ENCODE results near the gene LRRC75A. TPM values are rescaled to one million over a fixed set of nuclear protein-coding genes. Genes with fewer than 3 reads are reported as not detected.

Gene LRRC75A
- polyA plus RNA-seq, 1 donor from 2014 or later = 0.53 TPM

- Histone ChIP-seq H3K27me3 (ENCODE audit: insufficient read depth, low read depth, low read length) (no peaks in the 10 kb centered on the region), H3K9me3 (ENCODE audit: low read length) (no peaks in the 10 kb centered on the region), H3K27ac (ENCODE audit: low read length) (no peak overlapping the region), H2AFZ (ENCODE audit: low read depth, low read length) (no peak overlapping the region), H3K9me2 (ENCODE audit: insufficient read depth, low read length) (no peaks in the 10 kb centered on the region), H4K20me1 (ENCODE audit: insufficient read depth) (no peaks in the 10 kb centered on the region), H3F3A (ENCODE audit: insufficient read depth, low read length, poor library complexity, severe bottlenecking) (no peaks in the 10 kb centered on the region), H3K9ac (ENCODE audit: low read length) (no peak overlapping the region), H3K79me2 (replicated peaks; ENCODE audit: insufficient read depth, low read length) (no peaks in the 10 kb centered on the region), H3K4me2 (ENCODE audit: low read length) (no peak overlapping the region), H3K4me3 (ENCODE audit: low read length) (no peak overlapping the region), H3K36me3 (ENCODE audit: insufficient read depth, low read length) (no peaks in the 10 kb centered on the region)
- TF ChIP-seq RAD21 (conservative IDR thresholded peaks at IDR 0.05) (no peak), TAF1 (IDR thresholded peaks at IDR 0.05; ENCODE audit: low read depth) (no peak), EZH2 (IDR thresholded peaks at IDR 0.05; ENCODE audit: borderline replicate concordance, insufficient read depth, low read length, poor library complexity, severe bottlenecking) (no peak), POLR2AphosphoS5 (IDR thresholded peaks at IDR 0.05) (no peak), EP300 (conservative IDR thresholded peaks at IDR 0.05; ENCODE audit: poor library complexity, severe bottlenecking) (no peak)
- TF ChIP-seq, protein P1, sequence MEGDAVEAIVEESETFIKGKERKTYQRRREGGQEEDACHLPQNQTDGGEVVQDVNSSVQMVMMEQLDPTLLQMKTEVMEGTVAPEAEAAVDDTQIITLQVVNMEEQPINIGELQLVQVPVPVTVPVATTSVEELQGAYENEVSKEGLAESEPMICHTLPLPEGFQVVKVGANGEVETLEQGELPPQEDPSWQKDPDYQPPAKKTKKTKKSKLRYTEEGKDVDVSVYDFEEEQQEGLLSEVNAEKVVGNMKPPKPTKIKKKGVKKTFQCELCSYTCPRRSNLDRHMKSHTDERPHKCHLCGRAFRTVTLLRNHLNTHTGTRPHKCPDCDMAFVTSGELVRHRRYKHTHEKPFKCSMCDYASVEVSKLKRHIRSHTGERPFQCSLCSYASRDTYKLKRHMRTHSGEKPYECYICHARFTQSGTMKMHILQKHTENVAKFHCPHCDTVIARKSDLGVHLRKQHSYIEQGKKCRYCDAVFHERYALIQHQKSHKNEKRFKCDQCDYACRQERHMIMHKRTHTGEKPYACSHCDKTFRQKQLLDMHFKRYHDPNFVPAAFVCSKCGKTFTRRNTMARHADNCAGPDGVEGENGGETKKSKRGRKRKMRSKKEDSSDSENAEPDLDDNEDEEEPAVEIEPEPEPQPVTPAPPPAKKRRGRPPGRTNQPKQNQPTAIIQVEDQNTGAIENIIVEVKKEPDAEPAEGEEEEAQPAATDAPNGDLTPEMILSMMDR (IDR thresholded peaks at IDR 0.05; ENCODE audit: poor library complexity, severe bottlenecking) = no peak
These were observed 73.9 kb downstream of the LRRC75A start for GRCh38 chr17:16417896-16418684.

GRCh38 chr17:16417399-16417798, 74.6 kb downstream of the LRRC75A start:
- Histone ChIP-seq H3K4me3 (ENCODE audit: low read length) (no peak overlapping the region), H2AFZ (ENCODE audit: low read depth, low read length) (no peak overlapping the region)
- TF ChIP-seq EP300 (conservative IDR thresholded peaks at IDR 0.05; ENCODE audit: poor library complexity, severe bottlenecking) (no peak), REST (IDR thresholded peaks at IDR 0.05; ENCODE audit: borderline replicate concordance) (no peak), MXI1 (conservative IDR thresholded peaks at IDR 0.05; ENCODE audit: poor library complexity, severe bottlenecking) (no peak)
- TF ChIP-seq, protein P1 (IDR thresholded peaks at IDR 0.05; ENCODE audit: poor library complexity, severe bottlenecking) = no peak

More at GRCh38 chr17:16417399-16417798, 74.6 kb downstream of the LRRC75A start:
- no peaks in the 10 kb centered on the region for H3K79me2 ChIP-seq (replicated peaks; ENCODE audit: insufficient read depth, low read length)
- H3K9me2 ChIP-seq (ENCODE audit: insufficient read depth, low read length) = no peaks in the 10 kb centered on the region
- H3K27me3 ChIP-seq (ENCODE audit: insufficient read depth, low read depth, low read length) = no peaks in the 10 kb centered on the region
- no peak overlapping the region for H3K9ac ChIP-seq (ENCODE audit: low read length)
- H3F3A ChIP-seq (ENCODE audit: insufficient read depth, low read length, poor library complexity, severe bottlenecking) = no peaks in the 10 kb centered on the region
- no peaks in the 10 kb centered on the region for H3K9me3 ChIP-seq (ENCODE audit: low read length)
- H4K20me1 ChIP-seq (ENCODE audit: insufficient read depth) = no peaks in the 10 kb centered on the region
- no peak overlapping the region for H3K27ac ChIP-seq (ENCODE audit: low read length)
- no peak overlapping the region for H3K4me2 ChIP-seq (ENCODE audit: low read length)
- H3K36me3 ChIP-seq (ENCODE audit: insufficient read depth, low read length) = no peaks in the 10 kb centered on the region
